Fibroblast of lung (primary cell): Measurements from ENCODE around the gene AMFR. TPM values are rescaled to one million over a fixed set of nuclear protein-coding genes. Genes with fewer than 3 reads are reported as not detected.

Experiments
- DNase-seq, 2 donors: peaks; one replicate each; pipeline versions ENCODE4 v3.0.0 to v3.0.0-alpha.2; 2010; ENCODE audit warnings: low read depth in 2 of 2
- H2AFZ ChIP-seq: 2 replicates; pipeline ENCODE4 v1.5.1; 2012; ENCODE audit warnings: low read length, control low read depth, inconsistent platforms
- H3K27ac ChIP-seq: 2 replicates; pipeline ENCODE4 v1.5.1; 2011; ENCODE audit warnings: low read length, control low read depth; ENCODE audit not compliant: insufficient read depth
- H3K27me3 ChIP-seq: 2 replicates; pipeline ENCODE4 v1.5.1; 2011; ENCODE audit warnings: mild to moderate bottlenecking, low read length; ENCODE audit not compliant: control insufficient read depth, insufficient read depth
- H3K36me3 ChIP-seq: 2 replicates; pipeline ENCODE4 v1.5.1; 2011; ENCODE audit warnings: low read length; ENCODE audit not compliant: control insufficient read depth, insufficient read depth
- H3K4me1 ChIP-seq: 2 replicates; pipeline ENCODE4 v1.5.1; 2011; ENCODE audit warnings: low read length; ENCODE audit not compliant: control insufficient read depth, insufficient read depth; ENCODE audit errors: extremely low read depth
- H3K4me2 ChIP-seq: 2 replicates; pipeline ENCODE4 v1.5.1; 2011; ENCODE audit warnings: low read length, control low read depth; ENCODE audit not compliant: insufficient read depth; ENCODE audit errors: extremely low read depth
- H3K4me3 ChIP-seq, 4 experiments: fragments of 200-600 bp in 1 of 4; sonication (generic) in 1 of 4; replicated peaks in 1 of 4; 2 replicates each; pipeline ENCODE4 v1.5.1; 2011 to 2016; ENCODE audit warnings: low read length in 4 of 4, low read depth in 3 of 4, mild to moderate bottlenecking in 3 of 4, control low read depth in 2 of 4, inconsistent platforms in 1 of 4, mixed read lengths in 1 of 4; ENCODE audit not compliant: insufficient read depth in 1 of 4; ENCODE audit errors: control extremely low read depth in 1 of 4
- H3K79me2 ChIP-seq: 2 replicates; pipeline ENCODE4 v1.5.1; 2012; ENCODE audit warnings: mild to moderate bottlenecking, low read length, inconsistent platforms; ENCODE audit not compliant: control insufficient read depth, insufficient read depth
- H3K9ac ChIP-seq: 2 replicates; pipeline ENCODE4 v1.5.1; 2011; ENCODE audit warnings: mild to moderate bottlenecking, low read length, control low read depth; ENCODE audit not compliant: insufficient read depth
- H3K9me3 ChIP-seq: 2 replicates; pipeline ENCODE4 v1.5.1; 2012; ENCODE audit warnings: low read depth, low read length; ENCODE audit not compliant: control insufficient read depth, insufficient read depth
- H4K20me1 ChIP-seq: 2 replicates; pipeline ENCODE4 v1.5.1; 2011; ENCODE audit warnings: low read length; ENCODE audit not compliant: control insufficient read depth, insufficient read depth; ENCODE audit errors: extremely low read depth
- CTCF ChIP-seq, 2 donors: IDR thresholded peaks in 1 of 2; conservative IDR thresholded peaks in 1 of 2; 1 replicate in 1 of 2; 2 replicates in 1 of 2; pipeline ENCODE4 v1.5.1; 2011 to 2012; ENCODE audit warnings: low read length in 2 of 2, control low read depth in 1 of 2, inconsistent platforms in 1 of 2, low read depth in 1 of 2, mild to moderate bottlenecking in 1 of 2
- EZH2 ChIP-seq: IDR thresholded peaks from 2 replicates; pipeline ENCODE4 v1.5.1; 2012; ENCODE audit warnings: low read length, control low read depth, mild to moderate bottlenecking; ENCODE audit errors: missing control alignments
- polyA plus RNA-seq, 2 donors: library from polyadenylated mRNA; depleted of rRNA in 1 of 2; stranded (reverse) in 1 of 2; unstranded in 1 of 2; fragments of >200 nt; gene quantifications; 2 replicates each; pipeline ENCODE4 v1.2.1, GENCODE V29; 2011 to 2012; ENCODE audit warnings: missing spikeins in 1 of 2
- total RNA-seq: library from RNA; depleted of rRNA; stranded (reverse); fragments of >200 nt; gene quantifications from 2 replicates; pipeline ENCODE4 v1.2.1, GENCODE V29; 2014

Gene AMFR
- total and polyA plus RNA-seq, 2 donors (not counting 1 experiment from before 2014, with no cell fraction given), result 75.9 to 413 TPM

GRCh38 chr16:56320811-56321558, 104.4 kb downstream of the AMFR start:
- H3K4me3 ChIP-seq, result no peak overlapping the region
- H3K27ac ChIP-seq, result no peak overlapping the region
- TF ChIP-seq CTCF (conservative IDR thresholded peaks at IDR 0.05 in 1 of 2, IDR thresholded peaks at IDR 0.05 in 1 of 2; ENCODE audit: low read depth in 1 of 2, low read length in 2 of 2) (no peak), EZH2 (no peak)
- peaks cover 4% of the 10 kb centered on the region for H3K27me3 ChIP-seq
- no peaks in the 10 kb centered on the region for H3K79me2 ChIP-seq
- no peak overlapping the region for H3K9ac ChIP-seq
- no peak overlapping the region for H3K4me2 ChIP-seq
- H3K9me3 ChIP-seq, result no peaks in the 10 kb centered on the region
- H2AFZ ChIP-seq, result no peak overlapping the region
- no peak for DNase-seq
- no peaks in the 10 kb centered on the region for H3K4me1 ChIP-seq
- H4K20me1 ChIP-seq, result no peaks in the 10 kb centered on the region
- H3K36me3 ChIP-seq, result no peaks in the 10 kb centered on the region

- Histone ChIP-seq H3K27ac (no peak overlapping the region), H3K9me3 (no peaks in the 10 kb centered on the region), H4K20me1 (no peaks in the 10 kb centered on the region), H3K36me3 (no peaks in the 10 kb centered on the region), H3K4me1 (no peaks in the 10 kb centered on the region), H3K4me3 (no peak overlapping the region), H3K4me2 (no peak overlapping the region), H3K27me3 (peaks cover 4% of the 10 kb centered on the region), H2AFZ (no peak overlapping the region), H3K79me2 (no peaks in the 10 kb centered on the region), H3K9ac (no peak overlapping the region)
- no peak for TF ChIP-seq CTCF (conservative IDR thresholded peaks at IDR 0.05 in 1 of 2, IDR thresholded peaks at IDR 0.05 in 1 of 2; ENCODE audit: low read depth in 1 of 2, low read length in 2 of 2)
- no peak for TF ChIP-seq EZH2
- DNase-seq, result no peak
Observed at GRCh38 chr16:56320056-56320455, 105.3 kb downstream of the AMFR start.

- Histone ChIP-seq H3K79me2 (no peaks in the 10 kb centered on the region), H3K9ac (no peak overlapping the region), H3K27me3 (peaks cover 4% of the 10 kb centered on the region), H3K4me1 (no peaks in the 10 kb centered on the region), H4K20me1 (no peaks in the 10 kb centered on the region), H3K4me3 (no peak overlapping the region), H3K27ac (no peak overlapping the region), H3K36me3 (no peaks in the 10 kb centered on the region), H3K9me3 (no peaks in the 10 kb centered on the region), H3K4me2 (no peak overlapping the region), H2AFZ (no peak overlapping the region)
- TF ChIP-seq CTCF (conservative IDR thresholded peaks at IDR 0.05 in 1 of 2, IDR thresholded peaks at IDR 0.05 in 1 of 2; ENCODE audit: low read depth in 1 of 2, low read length in 2 of 2), result no peak
- TF ChIP-seq EZH2, result no peak
- DNase-seq, result no peak
Observed at GRCh38 chr16:56319376-56319775, 106.0 kb downstream of the AMFR start.
